Panc1 (cell line): ENCODE measurements around the gene ZNF816.

Experiments
- POLR2AphosphoS5 ChIP-seq: IDR thresholded peaks from 2 replicates; pipeline ENCODE4 v1.6.1; 2012; ENCODE audit warnings: mild to moderate bottlenecking, low read depth, low read length, moderate library complexity
- TF ChIP-seq, protein P1 (sequence below), 2 experiments: IDR thresholded peaks; 2 replicates each; pipeline ENCODE4 v1.6.1; 2011 to 2012; ENCODE audit warnings: low read depth in 2 of 2, control low read depth in 1 of 2, low read length in 1 of 2, mild to moderate bottlenecking in 1 of 2, moderate library complexity in 1 of 2; ENCODE audit not compliant: insufficient read depth in 1 of 2
- TF ChIP-seq, protein P2 (sequence below): fragments of 450-650 bp; IDR thresholded peaks from 2 replicates; pipeline ENCODE4 v1.5.1; 2017; ENCODE audit warnings: mild to moderate bottlenecking

DNA sequence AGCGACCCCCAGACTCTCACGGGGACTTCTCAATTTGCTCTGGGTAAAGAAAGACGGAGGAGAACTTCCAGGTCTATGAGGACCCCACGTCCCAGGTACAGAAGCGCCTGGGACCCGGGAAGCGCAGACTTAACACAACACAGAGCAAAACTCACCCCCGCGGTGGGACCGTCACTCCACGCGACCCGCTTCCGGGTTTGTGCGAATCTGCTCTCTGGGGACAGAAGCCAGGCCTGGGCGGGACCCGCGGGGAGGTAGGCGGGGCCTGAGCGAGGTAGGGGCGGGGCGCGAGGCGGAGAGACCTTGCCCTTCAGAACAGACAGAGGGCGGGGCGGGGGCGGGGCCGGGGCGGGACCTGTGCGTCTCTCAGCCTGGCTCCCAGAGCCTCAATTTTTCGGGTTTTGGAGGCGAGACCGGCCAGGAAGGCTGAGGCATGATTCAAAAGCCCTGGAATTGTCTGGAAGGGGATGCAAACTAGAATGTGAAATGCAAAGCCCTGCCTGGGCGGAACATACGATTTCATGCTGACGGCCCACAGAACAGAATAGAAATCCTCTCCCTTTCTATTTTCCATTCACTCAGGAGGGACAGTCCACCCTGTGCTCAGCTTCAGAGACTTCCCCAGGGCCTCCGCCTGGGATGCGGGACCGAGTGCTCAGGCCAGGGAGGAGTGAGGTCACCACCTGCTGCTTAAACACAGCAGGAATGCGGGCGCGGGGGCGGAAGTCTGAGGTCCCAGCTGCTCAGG lies 20.1 kb downstream of the ZNF816 start:
- TF ChIP-seq, protein P1, sequence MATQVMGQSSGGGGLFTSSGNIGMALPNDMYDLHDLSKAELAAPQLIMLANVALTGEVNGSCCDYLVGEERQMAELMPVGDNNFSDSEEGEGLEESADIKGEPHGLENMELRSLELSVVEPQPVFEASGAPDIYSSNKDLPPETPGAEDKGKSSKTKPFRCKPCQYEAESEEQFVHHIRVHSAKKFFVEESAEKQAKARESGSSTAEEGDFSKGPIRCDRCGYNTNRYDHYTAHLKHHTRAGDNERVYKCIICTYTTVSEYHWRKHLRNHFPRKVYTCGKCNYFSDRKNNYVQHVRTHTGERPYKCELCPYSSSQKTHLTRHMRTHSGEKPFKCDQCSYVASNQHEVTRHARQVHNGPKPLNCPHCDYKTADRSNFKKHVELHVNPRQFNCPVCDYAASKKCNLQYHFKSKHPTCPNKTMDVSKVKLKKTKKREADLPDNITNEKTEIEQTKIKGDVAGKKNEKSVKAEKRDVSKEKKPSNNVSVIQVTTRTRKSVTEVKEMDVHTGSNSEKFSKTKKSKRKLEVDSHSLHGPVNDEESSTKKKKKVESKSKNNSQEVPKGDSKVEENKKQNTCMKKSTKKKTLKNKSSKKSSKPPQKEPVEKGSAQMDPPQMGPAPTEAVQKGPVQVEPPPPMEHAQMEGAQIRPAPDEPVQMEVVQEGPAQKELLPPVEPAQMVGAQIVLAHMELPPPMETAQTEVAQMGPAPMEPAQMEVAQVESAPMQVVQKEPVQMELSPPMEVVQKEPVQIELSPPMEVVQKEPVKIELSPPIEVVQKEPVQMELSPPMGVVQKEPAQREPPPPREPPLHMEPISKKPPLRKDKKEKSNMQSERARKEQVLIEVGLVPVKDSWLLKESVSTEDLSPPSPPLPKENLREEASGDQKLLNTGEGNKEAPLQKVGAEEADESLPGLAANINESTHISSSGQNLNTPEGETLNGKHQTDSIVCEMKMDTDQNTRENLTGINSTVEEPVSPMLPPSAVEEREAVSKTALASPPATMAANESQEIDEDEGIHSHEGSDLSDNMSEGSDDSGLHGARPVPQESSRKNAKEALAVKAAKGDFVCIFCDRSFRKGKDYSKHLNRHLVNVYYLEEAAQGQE (IDR thresholded peaks at IDR 0.05; ENCODE audit: insufficient read depth in 1 of 2, low read depth in 2 of 2, low read length in 1 of 2) = no peak
- TF ChIP-seq, protein P2, sequence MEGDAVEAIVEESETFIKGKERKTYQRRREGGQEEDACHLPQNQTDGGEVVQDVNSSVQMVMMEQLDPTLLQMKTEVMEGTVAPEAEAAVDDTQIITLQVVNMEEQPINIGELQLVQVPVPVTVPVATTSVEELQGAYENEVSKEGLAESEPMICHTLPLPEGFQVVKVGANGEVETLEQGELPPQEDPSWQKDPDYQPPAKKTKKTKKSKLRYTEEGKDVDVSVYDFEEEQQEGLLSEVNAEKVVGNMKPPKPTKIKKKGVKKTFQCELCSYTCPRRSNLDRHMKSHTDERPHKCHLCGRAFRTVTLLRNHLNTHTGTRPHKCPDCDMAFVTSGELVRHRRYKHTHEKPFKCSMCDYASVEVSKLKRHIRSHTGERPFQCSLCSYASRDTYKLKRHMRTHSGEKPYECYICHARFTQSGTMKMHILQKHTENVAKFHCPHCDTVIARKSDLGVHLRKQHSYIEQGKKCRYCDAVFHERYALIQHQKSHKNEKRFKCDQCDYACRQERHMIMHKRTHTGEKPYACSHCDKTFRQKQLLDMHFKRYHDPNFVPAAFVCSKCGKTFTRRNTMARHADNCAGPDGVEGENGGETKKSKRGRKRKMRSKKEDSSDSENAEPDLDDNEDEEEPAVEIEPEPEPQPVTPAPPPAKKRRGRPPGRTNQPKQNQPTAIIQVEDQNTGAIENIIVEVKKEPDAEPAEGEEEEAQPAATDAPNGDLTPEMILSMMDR = no peak
- peak; percentile 85 for TF ChIP-seq POLR2AphosphoS5
